DOHH2 (cell line): ENCODE data around the gene VWF.

Experiments used
- H3F3A ChIP-seq: fragments of 200-600 bp; sonication (generic), shearing (Covaris generic); 2 replicates; pipeline ENCODE4 v1.6.0; 2016; ENCODE audit warnings: antibody characterized with exemption, mild to moderate bottlenecking; ENCODE audit not compliant: control insufficient read depth, insufficient read depth
- H3K27ac ChIP-seq: fragments of 200-600 bp; sonication (generic); 2 replicates; pipeline ENCODE4 v1.5.1; 2014; ENCODE audit warnings: low read depth, mild to moderate bottlenecking, low read length, moderate library complexity
- H3K27me3 ChIP-seq: fragments of 200-600 bp; sonication (generic); 2 replicates; pipeline ENCODE4 v1.6.1; 2014; ENCODE audit warnings: mild to moderate bottlenecking, low read length, mixed read lengths; ENCODE audit not compliant: control insufficient read depth
- H3K36me3 ChIP-seq: fragments of 200-600 bp; sonication (generic); 2 replicates; pipeline ENCODE4 v1.6.1; 2014; ENCODE audit warnings: mild to moderate bottlenecking, low read length, moderate library complexity, mixed read lengths; ENCODE audit not compliant: control insufficient read depth
- H3K4me1 ChIP-seq: fragments of 200-600 bp; sonication (generic); 2 replicates; pipeline ENCODE4 v1.6.1; 2014; ENCODE audit warnings: mild to moderate bottlenecking, low read length, mixed read lengths; ENCODE audit not compliant: control insufficient read depth
- H3K4me2 ChIP-seq: fragments of 200-600 bp; sonication (generic); 2 replicates; pipeline ENCODE4 v1.6.0; 2014; ENCODE audit warnings: mild to moderate bottlenecking, low read length, moderate library complexity
- H3K4me3 ChIP-seq: fragments of 200-600 bp; sonication (generic); 2 replicates; pipeline ENCODE4 v1.5.1; 2014; ENCODE audit warnings: mild to moderate bottlenecking, low read length, mixed read lengths
- H3K79me2 ChIP-seq: fragments of 200-600 bp; sonication (generic); 2 replicates; pipeline ENCODE4 v1.6.1; 2014; ENCODE audit warnings: mild to moderate bottlenecking, low read length, mixed read lengths; ENCODE audit not compliant: control insufficient read depth
- H3K9me2 ChIP-seq: fragments of 200-600 bp; sonication (generic); replicated peaks from 2 replicates; pipeline ENCODE4 v1.6.1; 2014; ENCODE audit warnings: mild to moderate bottlenecking, low read length, mixed read lengths; ENCODE audit not compliant: control insufficient read depth
- H3K9me3 ChIP-seq: fragments of 200-600 bp; sonication (generic); 2 replicates; pipeline ENCODE4 v1.6.1; 2014; ENCODE audit warnings: antibody characterized with exemption, low read length, mixed read lengths; ENCODE audit not compliant: control insufficient read depth, insufficient read depth
- H4K20me1 ChIP-seq: fragments of 200-600 bp; sonication (generic); 2 replicates; pipeline ENCODE4 v1.6.0; 2014; ENCODE audit warnings: low read depth, mild to moderate bottlenecking, antibody characterized with exemption, low read length, moderate library complexity; ENCODE audit not compliant: control insufficient read depth, insufficient read depth
- EZH2phosphoT487 ChIP-seq: fragments of 200-600 bp; sonication (generic); IDR thresholded peaks from 2 replicates; pipeline ENCODE4 v1.6.1; 2017; ENCODE audit warnings: borderline replicate concordance, mild to moderate bottlenecking, antibody characterized with exemption, low read length, moderate library complexity, mixed read lengths
- TF ChIP-seq, protein P1 (sequence below): fragments of 200-600 bp; sonication (generic); IDR thresholded peaks from one replicate; pipeline ENCODE4 v1.5.1; 2014; ENCODE audit warnings: antibody characterized with exemption, mild to moderate bottlenecking, low read depth, low read length; ENCODE audit not compliant: poor library complexity, severe bottlenecking

Gene VWF

GRCh38 chr12:5982106-5982505 lies 142.4 kb downstream of the VWF start:
- no peaks in the 10 kb centered on the region for H3F3A ChIP-seq
- TF ChIP-seq, protein P1, sequence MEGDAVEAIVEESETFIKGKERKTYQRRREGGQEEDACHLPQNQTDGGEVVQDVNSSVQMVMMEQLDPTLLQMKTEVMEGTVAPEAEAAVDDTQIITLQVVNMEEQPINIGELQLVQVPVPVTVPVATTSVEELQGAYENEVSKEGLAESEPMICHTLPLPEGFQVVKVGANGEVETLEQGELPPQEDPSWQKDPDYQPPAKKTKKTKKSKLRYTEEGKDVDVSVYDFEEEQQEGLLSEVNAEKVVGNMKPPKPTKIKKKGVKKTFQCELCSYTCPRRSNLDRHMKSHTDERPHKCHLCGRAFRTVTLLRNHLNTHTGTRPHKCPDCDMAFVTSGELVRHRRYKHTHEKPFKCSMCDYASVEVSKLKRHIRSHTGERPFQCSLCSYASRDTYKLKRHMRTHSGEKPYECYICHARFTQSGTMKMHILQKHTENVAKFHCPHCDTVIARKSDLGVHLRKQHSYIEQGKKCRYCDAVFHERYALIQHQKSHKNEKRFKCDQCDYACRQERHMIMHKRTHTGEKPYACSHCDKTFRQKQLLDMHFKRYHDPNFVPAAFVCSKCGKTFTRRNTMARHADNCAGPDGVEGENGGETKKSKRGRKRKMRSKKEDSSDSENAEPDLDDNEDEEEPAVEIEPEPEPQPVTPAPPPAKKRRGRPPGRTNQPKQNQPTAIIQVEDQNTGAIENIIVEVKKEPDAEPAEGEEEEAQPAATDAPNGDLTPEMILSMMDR, result no peak
- no peak for TF ChIP-seq EZH2phosphoT487
- no peaks in the 10 kb centered on the region for H3K36me3 ChIP-seq
- H3K4me3 ChIP-seq, result no peak overlapping the region
- no peaks in the 10 kb centered on the region for H3K4me1 ChIP-seq
- no peaks in the 10 kb centered on the region for H3K79me2 ChIP-seq
- no peaks in the 10 kb centered on the region for H3K9me3 ChIP-seq
- H3K4me2 ChIP-seq, result no peak overlapping the region
- peaks cover 6% of the 10 kb centered on the region for H3K27me3 ChIP-seq
- no peak overlapping the region for H3K27ac ChIP-seq
- no peaks in the 10 kb centered on the region for H3K9me2 ChIP-seq
- H4K20me1 ChIP-seq, result no peaks in the 10 kb centered on the region

GRCh38 chr12:5977556-5977955 lies 146.9 kb downstream of the VWF start:
- Histone ChIP-seq H3K9me2 (no peaks in the 10 kb centered on the region), H3K36me3 (no peaks in the 10 kb centered on the region), H3K4me3 (no peak overlapping the region), H4K20me1 (no peaks in the 10 kb centered on the region), H3K4me1 (no peaks in the 10 kb centered on the region), H3K27me3 (peaks cover 2% of the 10 kb centered on the region; the same call in 1 of the 2 replicates), H3K27ac (no peak overlapping the region), H3F3A (no peaks in the 10 kb centered on the region), H3K4me2 (no peak overlapping the region), H3K9me3 (no peaks in the 10 kb centered on the region), H3K79me2 (no peaks in the 10 kb centered on the region)
- TF ChIP-seq, protein P1, result no peak
- TF ChIP-seq EZH2phosphoT487, result no peak

GRCh38 chr12:5976711-5977110 lies 147.8 kb downstream of the VWF start:
- H3K9me2 ChIP-seq, result no peaks in the 10 kb centered on the region
- H3F3A ChIP-seq, result no peaks in the 10 kb centered on the region
- no peaks in the 10 kb centered on the region for H3K79me2 ChIP-seq
- no peaks in the 10 kb centered on the region for H3K9me3 ChIP-seq
- H3K27me3 ChIP-seq, result peaks cover 6% of the 10 kb centered on the region
- H3K4me1 ChIP-seq, result no peaks in the 10 kb centered on the region
- no peaks in the 10 kb centered on the region for H3K36me3 ChIP-seq
- H3K27ac ChIP-seq, result no peak overlapping the region
- no peak for TF ChIP-seq EZH2phosphoT487
- TF ChIP-seq, protein P1, result no peak
- H3K4me2 ChIP-seq, result no peak overlapping the region
- no peak overlapping the region for H3K4me3 ChIP-seq
- H4K20me1 ChIP-seq, result no peaks in the 10 kb centered on the region

GRCh38 chr12:5976196-5976595 lies 148.3 kb downstream of the VWF start:
- no peaks in the 10 kb centered on the region for H3K9me2 ChIP-seq
- no peak for TF ChIP-seq EZH2phosphoT487
- TF ChIP-seq, protein P1, result no peak
- no peak overlapping the region for H3K27ac ChIP-seq
- no peak overlapping the region for H3K4me3 ChIP-seq
- no peaks in the 10 kb centered on the region for H3K36me3 ChIP-seq
- peaks cover 6% of the 10 kb centered on the region for H3K27me3 ChIP-seq
- no peaks in the 10 kb centered on the region for H4K20me1 ChIP-seq
- H3K79me2 ChIP-seq, result no peaks in the 10 kb centered on the region
- H3K9me3 ChIP-seq, result no peaks in the 10 kb centered on the region
- no peaks in the 10 kb centered on the region for H3F3A ChIP-seq
- H3K4me2 ChIP-seq, result no peak overlapping the region
- H3K4me1 ChIP-seq, result no peaks in the 10 kb centered on the region
